ENCODE measurements around the gene C9.
"Not testable (repeated sequence)": the region's sequence is repeated elsewhere in the genome, so short reads cannot be mapped to it uniquely, and the experiment has no call there.

Gene C9

GRCh38 chr5:39257554-39257953, 106.7 kb downstream of the C9 start:
- DNase-seq (ENCODE audit: low read depth): no peak

GRCh38 chr5:39256477-39257235, 107.6 kb downstream of the C9 start:
- DNase-seq (ENCODE audit: low read depth): no peak

DNA sequence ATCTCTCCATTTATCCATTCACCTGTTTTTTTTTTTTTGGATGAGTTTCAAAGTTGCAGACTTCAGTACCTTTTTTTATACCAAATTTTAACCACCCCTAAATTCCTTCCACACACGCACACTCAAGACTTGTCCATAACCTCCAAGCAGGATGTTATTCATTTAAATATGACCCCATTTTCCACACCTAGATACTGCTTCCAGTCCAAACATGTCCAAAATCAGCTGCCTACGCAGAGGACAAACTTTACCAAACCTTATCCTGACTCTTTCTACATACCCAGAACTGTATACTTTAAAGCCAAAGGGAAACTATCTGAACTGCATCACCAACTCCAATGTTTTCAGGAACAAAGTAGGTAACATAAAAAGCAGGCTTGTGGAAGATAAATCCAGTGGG, 108.9 kb downstream of the C9 start:
- DNase-seq (ENCODE audit: low read depth): no peak

DNA sequence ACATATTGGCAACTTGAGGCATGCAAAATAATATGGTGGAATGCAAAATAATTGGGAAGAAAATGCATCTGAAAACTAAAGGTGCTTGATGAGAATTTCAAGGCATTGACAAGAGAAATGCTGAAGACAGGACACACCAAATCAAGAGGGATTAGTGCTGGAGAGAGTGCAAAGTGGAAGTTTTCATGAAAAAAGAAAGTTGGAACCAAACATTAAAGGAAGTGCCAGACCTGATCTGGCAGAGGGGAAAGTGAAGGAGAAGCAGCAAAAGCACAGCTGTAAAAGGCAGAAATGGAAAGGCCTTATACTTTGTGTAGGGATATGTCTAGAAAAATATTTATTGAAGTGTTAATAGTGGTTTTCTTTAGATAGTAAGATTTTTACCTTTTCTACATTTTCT, 109.6 kb downstream of the C9 start:
- no peak for DNase-seq (ENCODE audit: low read depth)

DNA sequence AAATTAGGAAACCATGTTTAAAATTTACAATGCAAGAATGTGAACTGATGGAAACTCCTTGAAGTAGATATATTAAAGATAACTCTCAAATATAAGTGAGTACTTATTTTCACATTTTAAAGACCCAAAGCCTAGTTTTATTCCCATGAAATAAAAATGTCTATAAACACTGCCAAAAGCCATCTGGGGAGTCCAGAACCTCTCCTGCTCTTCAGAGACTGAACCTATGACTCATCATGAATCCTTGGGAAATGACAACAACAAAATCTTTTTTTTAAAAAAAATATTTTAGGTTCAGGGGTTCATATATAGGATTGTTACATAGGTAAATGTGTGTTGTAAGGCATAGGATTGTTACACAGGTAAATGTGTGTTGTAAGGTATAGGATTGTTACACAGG, 111.1 kb downstream of the C9 start:
- DNase-seq (ENCODE audit: low read depth): no peak

- no peak for DNase-seq (ENCODE audit: low read depth)
Observed at GRCh38 chr5:39249564-39250274, 114.6 kb downstream of the C9 start.

DNA sequence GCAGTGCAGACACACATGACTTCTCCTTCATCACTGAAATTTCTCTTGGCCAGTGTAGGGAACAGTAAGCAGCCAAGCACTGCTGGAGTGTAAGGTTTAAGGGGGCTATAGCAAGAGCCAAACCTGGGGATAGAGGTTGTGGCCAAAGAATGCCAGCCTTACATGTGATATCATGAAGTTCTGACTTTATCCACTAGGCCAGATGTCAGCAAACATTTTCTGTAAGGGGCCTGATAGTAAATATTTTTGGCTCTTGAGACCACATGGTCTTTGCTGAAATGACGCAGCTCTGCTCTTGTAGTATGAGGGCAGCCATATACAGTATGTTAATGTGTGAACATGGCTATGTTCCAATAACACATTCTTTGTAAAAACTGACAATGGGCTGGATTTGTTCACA, 115.2 kb downstream of the C9 start:
- no peak for DNase-seq (ENCODE audit: low read depth)

DNA sequence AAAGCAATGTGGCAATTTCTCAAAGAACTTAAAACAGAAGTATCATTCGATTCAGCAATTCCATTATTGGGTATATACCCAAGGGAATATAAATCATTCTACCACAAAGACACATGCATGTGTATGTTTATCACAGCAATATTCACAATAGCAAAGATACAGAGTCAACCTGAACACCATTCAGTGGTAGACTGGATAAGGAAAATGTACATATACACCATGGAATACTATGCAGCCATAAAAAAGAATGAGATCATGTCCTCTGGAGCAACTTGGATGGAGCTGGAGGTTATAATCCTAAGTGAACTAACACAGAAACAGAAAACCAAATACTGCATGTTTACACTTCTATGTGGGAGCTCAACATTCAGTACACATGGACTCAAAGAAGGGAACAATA, 123.5 kb downstream of the C9 start:
- DNase-seq (ENCODE audit: low read depth): no peak

- DNase-seq (ENCODE audit: low read depth): no peak
Observed at GRCh38 chr5:39238366-39239105, 125.8 kb downstream of the C9 start.

GRCh38 chr5:39236718-39237117, 127.6 kb downstream of the C9 start:
- no peak for DNase-seq (ENCODE audit: low read depth)

DNA sequence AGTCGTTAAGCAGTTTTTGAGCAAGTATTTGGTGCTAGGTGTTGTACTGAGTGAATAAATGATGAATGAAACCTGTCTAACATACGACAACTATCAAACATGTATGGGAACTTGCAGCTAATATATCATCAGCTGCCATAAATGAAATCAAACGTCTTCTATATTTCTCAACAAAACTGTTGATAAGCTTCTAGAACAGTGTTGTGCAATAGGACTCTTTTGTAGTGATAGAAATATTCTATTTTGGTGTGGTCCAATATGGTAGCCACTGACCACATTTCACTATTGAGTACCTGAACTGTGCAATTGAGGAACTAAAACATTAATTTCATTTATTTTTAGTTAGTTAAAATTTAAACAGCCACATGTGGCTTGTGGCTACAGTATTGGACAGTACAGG, 128.6 kb downstream of the C9 start:
- DNase-seq (ENCODE audit: low read depth): no peak

DNA sequence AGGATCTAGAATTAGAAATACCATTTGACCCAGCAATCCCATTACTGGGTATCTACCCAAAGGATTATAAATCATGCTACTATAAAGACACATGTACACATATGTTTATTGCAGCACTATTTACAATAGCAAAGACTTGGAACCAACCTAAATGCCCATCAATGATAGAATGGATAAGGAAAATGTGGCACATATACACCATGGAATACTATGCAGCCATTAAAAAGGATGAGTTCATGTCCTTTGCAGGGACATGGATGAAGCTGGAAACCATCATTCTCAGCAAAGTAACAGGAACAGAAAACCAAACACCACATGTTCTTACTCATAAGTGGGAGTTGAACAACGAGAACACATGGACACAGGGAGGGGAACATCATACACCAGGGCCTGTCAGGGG, 129.8 kb downstream of the C9 start:
- DNase-seq (ENCODE audit: low read depth): not testable (repeated sequence)

Data from activated T-cell treated with anti-CD3 and anti-CD28 coated beads for 24 hours (primary cell).